ENCODE results near the gene SMAD6.

The SMAD6 gene

DNA sequence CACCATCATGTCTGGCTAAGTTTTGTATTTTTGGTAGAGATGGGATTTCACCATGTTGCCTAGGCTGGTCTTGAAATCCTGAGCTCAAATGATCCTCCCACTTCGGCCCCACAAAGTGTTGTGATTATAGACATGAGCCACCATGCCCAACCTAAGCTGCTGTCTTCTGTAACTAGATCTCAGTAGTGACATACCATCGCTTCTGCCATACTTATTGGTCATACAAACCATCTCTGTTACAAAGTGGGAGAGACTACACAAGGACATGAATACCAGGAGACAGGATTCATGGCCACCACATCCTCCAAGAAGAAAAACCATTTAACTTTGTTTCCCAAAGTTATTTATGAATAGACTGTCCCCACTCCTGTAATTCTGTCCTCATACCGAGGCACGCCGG, 81.3 kb downstream of the SMAD6 start:
- Histone ChIP-seq H3K36me3 (ENCODE audit: control insufficient read depth, insufficient read depth, low read length) (no peaks in the 10 kb centered on the region; the same call in 1 of the 2 replicates), H3K9me3 (ENCODE audit: control insufficient read depth, insufficient read depth, low read length) (no peaks in the 10 kb centered on the region), H3K27me3 (ENCODE audit: control insufficient read depth, insufficient read depth, low read length) (no peaks in the 10 kb centered on the region), H3K4me3 (ENCODE audit: low read length) (no peak overlapping the region), H3K4me1 (ENCODE audit: control insufficient read depth, insufficient read depth, low read length) (no peaks in the 10 kb centered on the region), H3K27ac (ENCODE audit: low read length) (no peak overlapping the region)
- no CpG with 5 or more reads among the region's 5 CpGs for WGBS (ENCODE audit: insufficient coverage, insufficient read length)
- no peak for DNase-seq (ENCODE audit: low read depth, low spot score)

DNA sequence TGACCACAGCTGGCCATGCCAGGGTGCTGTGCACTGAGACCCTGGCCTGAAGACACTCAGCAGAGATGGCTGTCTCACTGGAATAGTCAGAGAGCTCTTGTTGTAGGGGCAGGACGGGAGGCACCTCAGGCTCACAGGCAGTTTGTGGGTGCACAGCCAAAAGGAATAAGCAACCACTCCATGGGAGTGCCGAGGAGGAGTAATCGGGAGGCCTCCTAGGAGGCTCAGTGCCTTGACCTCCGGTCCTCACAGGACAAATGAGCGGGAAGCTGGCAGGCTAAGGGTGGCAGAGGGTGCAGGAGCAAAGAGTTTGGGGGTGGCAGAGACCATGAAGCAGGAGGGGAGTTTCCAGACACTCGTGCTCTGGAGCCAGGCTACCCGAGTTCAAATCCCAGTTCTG, 81.7 kb downstream of the SMAD6 start:
- H3K27ac ChIP-seq (ENCODE audit: low read length): no peak overlapping the region
- no CpG with 5 or more reads among the region's 7 CpGs for WGBS (ENCODE audit: insufficient coverage, insufficient read length)

DNA sequence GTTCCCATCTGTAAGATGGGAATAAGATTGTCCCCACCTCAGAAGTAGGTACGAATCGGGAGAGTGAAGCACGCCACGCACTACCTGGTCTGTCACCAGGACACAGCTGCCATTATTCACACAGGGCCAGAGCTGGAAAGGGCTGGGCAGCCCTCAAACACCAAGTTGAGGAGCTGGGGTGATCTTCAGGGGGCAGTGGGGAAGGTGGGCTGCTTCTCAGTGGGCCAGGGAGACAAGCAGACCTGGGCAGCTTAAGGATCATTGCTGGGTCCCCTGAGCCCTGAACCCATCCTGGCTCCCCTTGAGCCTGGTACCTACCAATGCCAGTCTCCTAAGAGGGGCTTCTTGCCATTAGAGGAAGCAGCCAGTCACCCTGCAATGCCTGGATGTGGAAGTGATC, 82.1 kb downstream of the SMAD6 start:
- no peaks in the 10 kb centered on the region; the same call in 1 of the 2 replicates for H3K36me3 ChIP-seq (ENCODE audit: control insufficient read depth, insufficient read depth, low read length)
- no peaks in the 10 kb centered on the region for H3K27me3 ChIP-seq (ENCODE audit: control insufficient read depth, insufficient read depth, low read length)
- no CpG with 5 or more reads among the region's 4 CpGs for WGBS (ENCODE audit: insufficient coverage, insufficient read length)
- no peak for DNase-seq (ENCODE audit: low read depth, low spot score)
- H3K4me1 ChIP-seq (ENCODE audit: control insufficient read depth, insufficient read depth, low read length): no peaks in the 10 kb centered on the region
- H3K27ac ChIP-seq (ENCODE audit: low read length): no peak overlapping the region
- no peaks in the 10 kb centered on the region for H3K9me3 ChIP-seq (ENCODE audit: control insufficient read depth, insufficient read depth, low read length)
- H3K4me3 ChIP-seq (ENCODE audit: low read length): no peak overlapping the region

More for the DNA sequence above, 81.7 kb downstream of the SMAD6 start:
- no peaks in the 10 kb centered on the region for H3K9me3 ChIP-seq (ENCODE audit: control insufficient read depth, insufficient read depth, low read length)
- no peaks in the 10 kb centered on the region for H3K4me1 ChIP-seq (ENCODE audit: control insufficient read depth, insufficient read depth, low read length)
- H3K4me3 ChIP-seq (ENCODE audit: low read length): no peak overlapping the region
- no peaks in the 10 kb centered on the region; the same call in 1 of the 2 replicates for H3K36me3 ChIP-seq (ENCODE audit: control insufficient read depth, insufficient read depth, low read length)
- no peaks in the 10 kb centered on the region for H3K27me3 ChIP-seq (ENCODE audit: control insufficient read depth, insufficient read depth, low read length)
- DNase-seq (ENCODE audit: low read depth, low spot score): no peak

DNA sequence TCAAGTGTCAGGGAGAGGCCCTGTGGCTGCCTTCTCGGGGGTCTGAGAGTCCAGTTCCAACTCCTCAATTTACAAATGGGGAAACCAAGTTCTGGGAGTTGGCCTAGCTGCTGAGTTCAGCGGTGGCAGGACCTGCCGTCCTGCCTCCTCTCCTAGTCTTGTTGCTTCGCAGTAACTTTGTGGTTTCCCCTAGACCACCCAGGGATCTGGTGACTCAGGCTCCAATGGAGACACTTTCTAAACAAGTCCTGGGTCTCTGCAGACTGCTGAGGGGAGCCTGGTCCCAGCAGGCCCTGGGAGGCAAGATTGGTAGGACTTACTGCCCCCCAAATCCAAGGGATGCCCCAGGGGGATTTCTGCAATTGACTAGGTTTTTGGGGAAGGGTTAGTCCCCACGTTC, 83.6 kb downstream of the SMAD6 start:
- H3K36me3 ChIP-seq (ENCODE audit: control insufficient read depth, insufficient read depth, low read length): no peaks in the 10 kb centered on the region; the same call in 1 of the 2 replicates

DNA sequence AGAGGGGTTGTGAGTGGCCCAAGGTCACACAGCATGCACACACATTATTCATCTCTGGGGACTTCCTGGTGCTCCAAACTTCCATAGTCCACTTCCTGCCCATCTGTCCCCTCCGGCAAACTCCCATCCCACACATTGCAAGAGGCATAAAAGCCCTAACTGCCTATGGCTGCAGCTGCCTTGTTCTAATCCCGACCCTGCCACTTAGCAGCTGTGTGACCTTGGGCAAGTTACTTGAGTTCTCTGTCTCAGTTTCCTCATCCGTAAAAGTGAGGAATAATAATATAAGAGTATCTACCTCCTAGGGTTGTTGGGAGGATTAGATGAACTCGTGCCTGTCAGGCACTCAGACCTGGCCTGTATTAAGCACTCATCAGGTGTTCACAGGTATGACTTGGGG, 84.2 kb downstream of the SMAD6 start:
- no peaks in the 10 kb centered on the region for H3K4me1 ChIP-seq (ENCODE audit: control insufficient read depth, insufficient read depth, low read length)
- H3K4me3 ChIP-seq (ENCODE audit: low read length): no peak overlapping the region
- no peak overlapping the region for H3K27ac ChIP-seq (ENCODE audit: low read length)
- WGBS (ENCODE audit: insufficient coverage, insufficient read length): no CpG with 5 or more reads among the region's 4 CpGs
- H3K27me3 ChIP-seq (ENCODE audit: control insufficient read depth, insufficient read depth, low read length): no peaks in the 10 kb centered on the region
- no peak for DNase-seq (ENCODE audit: low read depth, low spot score)
- no peaks in the 10 kb centered on the region for H3K9me3 ChIP-seq (ENCODE audit: control insufficient read depth, insufficient read depth, low read length)
- no peaks in the 10 kb centered on the region; the same call in 1 of the 2 replicates for H3K36me3 ChIP-seq (ENCODE audit: control insufficient read depth, insufficient read depth, low read length)

More for the DNA sequence above, 83.6 kb downstream of the SMAD6 start:
- no peak for DNase-seq (ENCODE audit: low read depth, low spot score)
- WGBS (ENCODE audit: insufficient coverage, insufficient read length): no CpG with 5 or more reads among the region's 5 CpGs
- Histone ChIP-seq H3K4me3 (ENCODE audit: low read length) (no peak overlapping the region), H3K27me3 (ENCODE audit: control insufficient read depth, insufficient read depth, low read length) (no peaks in the 10 kb centered on the region), H3K4me1 (ENCODE audit: control insufficient read depth, insufficient read depth, low read length) (no peaks in the 10 kb centered on the region), H3K27ac (ENCODE audit: low read length) (no peak overlapping the region), H3K9me3 (ENCODE audit: control insufficient read depth, insufficient read depth, low read length) (no peaks in the 10 kb centered on the region)

DNA sequence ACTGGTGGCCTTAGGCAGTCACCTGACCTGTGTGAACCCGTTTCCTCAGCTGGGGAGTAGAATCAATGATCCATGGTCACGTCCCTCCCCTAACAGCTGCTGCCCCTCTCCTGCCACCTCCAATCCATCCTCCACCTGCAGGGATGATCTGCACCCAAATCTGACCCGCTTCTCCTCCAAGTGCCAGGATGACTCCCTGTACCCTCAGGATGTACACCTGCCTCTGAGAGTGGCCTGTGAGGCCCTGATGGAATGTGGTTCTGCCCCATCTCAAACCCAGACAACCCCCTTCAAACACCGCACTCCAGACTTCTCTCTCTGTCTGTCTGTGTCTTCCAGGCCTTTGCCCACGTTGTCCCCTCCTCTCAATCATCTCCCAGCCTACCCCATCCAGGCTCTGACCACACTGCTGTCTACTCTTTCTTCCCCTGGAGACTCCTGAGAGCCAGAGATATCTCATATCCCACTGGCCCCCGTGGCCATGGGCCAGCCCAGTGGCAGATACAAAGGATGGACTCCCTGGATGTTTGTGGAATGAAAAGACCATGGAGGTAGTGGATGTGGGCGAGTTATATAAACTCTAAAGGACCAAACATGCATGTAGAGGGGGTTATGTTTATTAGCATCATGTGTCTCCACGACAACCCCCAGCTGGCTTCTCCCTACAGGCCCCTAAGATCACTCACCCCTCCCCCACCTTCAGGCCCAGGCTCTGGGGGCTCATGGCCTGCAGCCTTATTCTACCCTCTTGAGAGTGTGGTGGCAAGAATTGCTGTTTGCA, 84.9 kb downstream of the SMAD6 start:
- no peak for DNase-seq (ENCODE audit: low read depth, low spot score)
- no peaks in the 10 kb centered on the region for H3K27me3 ChIP-seq (ENCODE audit: control insufficient read depth, insufficient read depth, low read length)
- no peaks in the 10 kb centered on the region for H3K4me1 ChIP-seq (ENCODE audit: control insufficient read depth, insufficient read depth, low read length)
- H3K4me3 ChIP-seq (ENCODE audit: low read length): no peak overlapping the region
- H3K9me3 ChIP-seq (ENCODE audit: control insufficient read depth, insufficient read depth, low read length): no peaks in the 10 kb centered on the region
- no CpG with 5 or more reads among the region's 8 CpGs for WGBS (ENCODE audit: insufficient coverage, insufficient read length)
- H3K36me3 ChIP-seq (ENCODE audit: control insufficient read depth, insufficient read depth, low read length): no peaks in the 10 kb centered on the region
- H3K27ac ChIP-seq (ENCODE audit: low read length): no peak overlapping the region

DNA sequence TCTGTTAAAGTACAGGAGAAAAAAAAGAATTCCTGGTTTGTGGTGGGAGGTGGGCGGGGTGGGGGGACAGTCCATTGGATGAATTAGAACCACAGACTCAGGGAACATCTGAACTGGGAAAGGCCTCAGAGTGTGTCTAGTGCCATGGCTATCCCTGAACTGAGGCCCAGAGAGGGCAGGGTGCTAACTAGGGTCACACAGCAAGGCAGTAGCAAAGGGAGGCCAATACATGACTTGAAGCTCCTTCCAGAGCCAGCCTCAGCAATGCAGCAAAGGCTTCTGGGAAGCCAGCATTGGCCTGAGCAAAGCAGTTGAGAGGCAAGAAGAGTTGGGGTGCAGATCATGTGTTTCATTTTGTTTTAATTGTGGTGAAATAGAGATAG, 85.4 kb downstream of the SMAD6 start:
- H3K27ac ChIP-seq (ENCODE audit: low read length): no peak overlapping the region
- no peak for DNase-seq (ENCODE audit: low read depth, low spot score)
- no CpG with 5 or more reads among the region's 1 CpG for WGBS (ENCODE audit: insufficient coverage, insufficient read length)
- no peak overlapping the region for H3K4me3 ChIP-seq (ENCODE audit: low read length)
- no peaks in the 10 kb centered on the region for H3K27me3 ChIP-seq (ENCODE audit: control insufficient read depth, insufficient read depth, low read length)
- no peaks in the 10 kb centered on the region for H3K9me3 ChIP-seq (ENCODE audit: control insufficient read depth, insufficient read depth, low read length)
- no peaks in the 10 kb centered on the region for H3K4me1 ChIP-seq (ENCODE audit: control insufficient read depth, insufficient read depth, low read length)
- H3K36me3 ChIP-seq (ENCODE audit: control insufficient read depth, insufficient read depth, low read length): no peaks in the 10 kb centered on the region

DNA sequence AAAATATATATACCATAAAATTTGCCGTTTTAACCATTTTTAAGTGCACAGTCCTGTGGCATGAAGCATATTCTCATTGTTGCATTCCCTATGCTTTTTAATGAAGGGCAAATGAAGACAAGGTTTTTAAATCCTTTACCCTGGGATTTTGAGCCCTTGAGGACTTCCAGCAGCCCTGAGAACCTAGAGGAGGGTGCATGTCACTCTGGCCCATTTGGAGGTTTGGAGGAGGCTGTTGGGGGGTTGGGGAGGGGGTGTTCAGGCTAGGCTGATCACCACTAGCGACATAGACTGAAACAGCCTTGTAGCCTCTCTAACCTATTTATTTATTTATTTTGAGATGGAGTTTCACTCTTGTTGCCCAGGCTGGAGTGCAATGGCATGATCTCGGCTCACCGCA, 86.0 kb downstream of the SMAD6 start:
- Histone ChIP-seq H3K4me3 (ENCODE audit: low read length) (no peak overlapping the region), H3K27ac (ENCODE audit: low read length) (no peak overlapping the region), H3K9me3 (ENCODE audit: control insufficient read depth, insufficient read depth, low read length) (no peaks in the 10 kb centered on the region), H3K36me3 (ENCODE audit: control insufficient read depth, insufficient read depth, low read length) (no peaks in the 10 kb centered on the region), H3K27me3 (ENCODE audit: control insufficient read depth, insufficient read depth, low read length) (no peaks in the 10 kb centered on the region), H3K4me1 (ENCODE audit: control insufficient read depth, insufficient read depth, low read length) (no peaks in the 10 kb centered on the region)
- DNase-seq (ENCODE audit: low read depth, low spot score): no peak
- WGBS (ENCODE audit: insufficient coverage, insufficient read length): no CpG with 5 or more reads among the region's 4 CpGs

DNA sequence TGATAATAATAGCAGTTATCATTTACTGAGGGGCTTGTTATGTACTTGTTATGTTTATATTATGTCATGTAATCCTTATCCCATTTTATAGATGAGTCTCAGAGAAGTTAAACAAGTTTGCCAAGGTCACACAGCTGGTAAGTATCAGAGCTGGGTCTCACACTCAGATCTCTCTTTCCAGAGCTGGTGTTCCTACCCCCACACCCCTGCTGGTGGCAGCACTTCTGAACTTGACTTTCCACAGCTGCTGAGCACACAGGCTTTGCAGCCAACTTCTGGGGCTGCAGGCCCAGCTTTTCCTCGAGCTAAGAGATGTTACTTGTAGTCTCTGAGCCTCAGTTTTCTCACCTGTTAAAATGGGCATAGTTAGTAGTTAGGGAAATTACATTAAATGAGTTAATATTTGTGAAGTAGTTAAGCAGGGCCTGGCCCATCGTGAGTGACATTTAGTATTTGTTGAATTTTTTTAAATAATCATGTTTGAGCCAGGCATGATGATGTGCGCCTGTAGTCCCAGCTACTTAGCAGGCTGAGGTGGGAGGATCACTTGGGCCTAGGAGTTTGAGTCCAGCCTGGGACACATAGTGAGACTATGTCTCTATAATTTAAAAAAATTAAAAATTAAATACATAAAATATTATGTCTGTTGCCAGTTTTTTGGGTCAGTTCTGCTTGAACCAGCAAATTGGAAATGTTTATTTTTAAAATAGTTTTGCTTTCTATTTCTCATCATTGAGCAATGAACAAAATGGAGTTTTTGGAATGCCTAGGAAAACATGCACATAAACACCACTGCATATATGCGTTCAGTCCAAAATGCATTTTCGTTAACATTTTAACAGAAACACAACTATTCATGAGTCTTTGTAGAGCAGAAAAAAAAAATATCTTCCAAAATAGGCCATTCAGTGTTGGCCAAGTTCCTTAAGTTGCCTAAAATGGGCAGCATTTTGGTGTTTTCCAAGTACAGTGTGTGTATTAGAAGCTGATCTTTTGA, 87.3 kb downstream of the SMAD6 start:
- Histone ChIP-seq H3K4me3 (ENCODE audit: low read length) (no peak overlapping the region), H3K27ac (ENCODE audit: low read length) (no peak overlapping the region), H3K9me3 (ENCODE audit: control insufficient read depth, insufficient read depth, low read length) (no peaks in the 10 kb centered on the region), H3K36me3 (ENCODE audit: control insufficient read depth, insufficient read depth, low read length) (no peaks in the 10 kb centered on the region), H3K27me3 (ENCODE audit: control insufficient read depth, insufficient read depth, low read length) (no peaks in the 10 kb centered on the region), H3K4me1 (ENCODE audit: control insufficient read depth, insufficient read depth, low read length) (no peaks in the 10 kb centered on the region)
- peak; percentile 47 for DNase-seq (ENCODE audit: low read depth, low spot score)
- WGBS (ENCODE audit: insufficient coverage, insufficient read length): no CpG with 5 or more reads among the region's 5 CpGs

DNA sequence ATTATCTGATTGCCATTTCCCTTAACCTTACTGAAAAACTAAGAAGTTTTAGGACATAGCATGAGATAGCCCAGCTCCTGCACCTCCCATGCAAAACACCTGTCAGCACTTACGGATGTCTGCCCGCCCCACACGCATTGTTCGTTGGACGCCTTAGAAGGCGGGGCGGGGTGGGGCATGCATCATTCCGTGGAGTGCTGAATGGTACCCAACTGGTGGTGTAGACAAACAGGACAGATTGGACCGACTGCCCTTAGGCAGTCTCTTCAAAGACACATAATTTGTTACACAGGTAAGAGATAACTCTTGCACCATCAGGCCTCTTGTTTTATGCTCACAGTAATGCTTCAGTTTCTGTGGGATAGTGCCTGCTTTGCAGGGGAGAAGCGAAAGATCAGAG, 93.8 kb downstream of the SMAD6 start:
- Histone ChIP-seq H3K27me3 (ENCODE audit: control insufficient read depth, insufficient read depth, low read length) (no peaks in the 10 kb centered on the region), H3K27ac (ENCODE audit: low read length) (no peak overlapping the region), H3K9me3 (ENCODE audit: control insufficient read depth, insufficient read depth, low read length) (no peaks in the 10 kb centered on the region), H3K4me1 (ENCODE audit: control insufficient read depth, insufficient read depth, low read length) (no peaks in the 10 kb centered on the region), H3K4me3 (ENCODE audit: low read length) (no peak overlapping the region), H3K36me3 (ENCODE audit: control insufficient read depth, insufficient read depth, low read length) (no peaks in the 10 kb centered on the region)
- no CpG with 5 or more reads among the region's 10 CpGs for WGBS (ENCODE audit: insufficient coverage, insufficient read length)
- DNase-seq (ENCODE audit: low read depth, low spot score): no peak

Data from iPS DF 6.9 (cell line).